Upper lobe of left lung (tissue), 4 donors: ENCODE measurements around the gene ERRFI1.

Experiments used
- EP300 ChIP-seq, 4 donors: sonication (generic); formaldehyde crosslinking; IDR thresholded peaks; one replicate each; pipeline ENCODE4 v1.5.1; 2017; ENCODE audit warnings: antibody characterized with exemption in 4 of 4, control low read depth in 2 of 4
- POLR2A ChIP-seq, 4 donors: fragments of 450-650 bp; IDR thresholded peaks; one replicate each; pipeline ENCODE4 v1.5.1; 2016 to 2017; ENCODE audit warnings: antibody characterized with exemption in 4 of 4, mild to moderate bottlenecking in 2 of 4
- POLR2AphosphoS5 ChIP-seq, 2 donors: sonication (generic); formaldehyde crosslinking; IDR thresholded peaks; one replicate each; pipeline ENCODE4 v1.5.1; 2017; ENCODE audit warnings: antibody characterized with exemption in 2 of 2
- TF ChIP-seq, protein P1 (sequence below), 6 experiments: fragments of 450-650 bp in 4 of 6; fragments of 200-600 bp in 2 of 6; sonication (generic) in 2 of 6; IDR thresholded peaks; one replicate each; pipeline ENCODE4 v1.5.1; 2016 to 2019; ENCODE audit warnings: antibody characterized with exemption in 6 of 6

DNA sequence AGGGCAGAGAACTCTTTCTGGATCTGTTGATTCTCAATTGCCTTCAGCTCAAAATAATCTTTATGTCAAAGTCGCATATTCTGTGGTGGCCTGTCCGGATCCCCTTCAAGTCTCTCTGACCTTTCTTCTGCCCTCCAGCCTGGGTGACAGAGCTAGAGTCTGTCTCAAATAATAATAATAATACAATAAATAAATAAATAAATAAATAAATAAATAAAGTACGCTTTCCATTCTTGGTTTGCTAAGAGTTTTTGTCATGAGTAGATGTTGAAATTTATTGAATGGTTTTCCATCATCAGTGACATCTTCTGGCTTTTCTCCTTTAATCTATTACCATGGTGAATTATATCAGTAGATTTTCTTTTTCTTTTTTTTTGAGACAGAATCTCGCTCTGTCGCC, 30.7 kb downstream of the ERRFI1 start:
- TF ChIP-seq, protein P1, sequence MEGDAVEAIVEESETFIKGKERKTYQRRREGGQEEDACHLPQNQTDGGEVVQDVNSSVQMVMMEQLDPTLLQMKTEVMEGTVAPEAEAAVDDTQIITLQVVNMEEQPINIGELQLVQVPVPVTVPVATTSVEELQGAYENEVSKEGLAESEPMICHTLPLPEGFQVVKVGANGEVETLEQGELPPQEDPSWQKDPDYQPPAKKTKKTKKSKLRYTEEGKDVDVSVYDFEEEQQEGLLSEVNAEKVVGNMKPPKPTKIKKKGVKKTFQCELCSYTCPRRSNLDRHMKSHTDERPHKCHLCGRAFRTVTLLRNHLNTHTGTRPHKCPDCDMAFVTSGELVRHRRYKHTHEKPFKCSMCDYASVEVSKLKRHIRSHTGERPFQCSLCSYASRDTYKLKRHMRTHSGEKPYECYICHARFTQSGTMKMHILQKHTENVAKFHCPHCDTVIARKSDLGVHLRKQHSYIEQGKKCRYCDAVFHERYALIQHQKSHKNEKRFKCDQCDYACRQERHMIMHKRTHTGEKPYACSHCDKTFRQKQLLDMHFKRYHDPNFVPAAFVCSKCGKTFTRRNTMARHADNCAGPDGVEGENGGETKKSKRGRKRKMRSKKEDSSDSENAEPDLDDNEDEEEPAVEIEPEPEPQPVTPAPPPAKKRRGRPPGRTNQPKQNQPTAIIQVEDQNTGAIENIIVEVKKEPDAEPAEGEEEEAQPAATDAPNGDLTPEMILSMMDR (IDR thresholded peaks at IDR 0.05), result no peak
- TF ChIP-seq EP300 (IDR thresholded peaks at IDR 0.05) (no peak), POLR2A (IDR thresholded peaks at IDR 0.05) (no peak), POLR2AphosphoS5 (IDR thresholded peaks at IDR 0.05) (no peak)
